T-helper 1 cell (primary cell): ENCODE results near the gene BOD1.

ENCODE experiments used
- DNase-seq, 5 donors: peaks; one replicate each; pipeline ENCODE4 v3.0.0-alpha.2; 2012 to 2020
- total RNA-seq, 4 donors: gene quantifications; one replicate each; lab custom pipeline; 2026; lab: John Stamatoyannopoulos, UW

Gene BOD1
- 12.5 to 17.6 (median 12.6) reads per million in 4 donors for total RNA-seq

DNA sequence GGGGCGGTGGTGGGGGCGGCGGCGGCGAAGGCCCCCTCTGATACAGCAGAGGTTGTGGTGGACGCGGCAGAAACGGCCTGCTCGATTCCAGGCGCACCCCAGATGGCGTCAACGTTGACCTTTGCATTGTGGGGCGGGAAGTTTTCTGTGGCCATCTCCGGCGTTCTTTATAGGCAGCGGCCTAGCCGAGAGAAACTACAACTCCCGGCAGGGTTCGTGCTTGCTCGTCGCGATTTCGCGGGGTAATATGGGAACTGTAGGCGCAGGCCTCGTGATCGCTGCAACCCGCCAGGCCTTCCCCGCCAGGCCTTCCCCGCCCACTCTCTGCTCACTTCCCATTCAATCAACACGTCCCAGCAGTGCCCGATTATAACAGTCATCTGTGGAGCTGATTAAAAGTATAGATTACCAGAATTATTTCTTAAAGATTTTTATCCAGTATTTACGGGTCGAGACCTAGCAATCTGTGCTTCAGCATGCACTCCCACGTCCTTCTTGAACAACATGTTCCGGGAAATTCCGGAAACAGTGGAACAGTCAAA is at the start of gene BOD1:
Gene BOD1, minus strand, starts transcription at position 74 of the 542 bp plus-strand sequence. CDS start 214 bp downstream, outside the sequence.
- peak; percentile 85 to 96 (median 92) for DNase-seq

DNA sequence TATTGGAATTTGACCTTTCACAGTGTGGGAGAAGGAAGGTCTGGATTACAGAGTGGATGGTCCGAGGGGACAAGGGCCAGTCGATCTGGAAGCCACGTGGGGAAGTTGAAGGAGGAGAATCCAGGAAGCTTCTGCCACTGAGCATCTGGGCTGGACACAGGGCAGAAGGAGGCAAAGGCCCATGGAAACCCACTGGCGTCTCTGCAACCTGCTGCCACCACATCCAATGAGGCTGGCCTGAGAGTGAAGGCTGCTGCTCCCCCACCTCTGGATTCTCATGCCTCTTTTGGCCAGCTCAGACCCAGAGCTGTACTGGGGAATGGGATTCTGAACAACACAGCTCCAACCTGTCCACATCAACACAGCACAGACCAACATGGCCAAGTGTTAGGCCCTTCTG is 48.9 kb upstream of the BOD1 start:
- DNase-seq: no peak

DNA sequence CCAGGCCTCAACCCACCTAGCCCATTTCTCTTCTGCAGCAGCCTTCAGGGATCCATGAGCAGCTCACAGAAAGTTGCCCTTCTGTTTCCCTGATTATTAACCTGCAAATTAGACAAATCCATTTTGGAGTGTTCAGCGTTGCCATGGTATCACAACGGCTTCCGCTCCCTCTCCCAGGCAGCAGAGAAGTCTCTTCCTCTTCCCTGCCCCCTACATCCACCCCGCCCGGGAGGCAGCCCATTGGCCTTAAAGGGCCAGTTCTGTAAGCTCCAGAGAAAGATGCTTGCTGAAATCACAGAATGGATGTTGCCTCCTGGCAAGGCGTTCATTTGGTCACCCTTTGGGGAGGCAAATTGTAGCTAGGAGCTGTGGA is 47.7 kb upstream of the BOD1 start:
- no peak for DNase-seq

DNA sequence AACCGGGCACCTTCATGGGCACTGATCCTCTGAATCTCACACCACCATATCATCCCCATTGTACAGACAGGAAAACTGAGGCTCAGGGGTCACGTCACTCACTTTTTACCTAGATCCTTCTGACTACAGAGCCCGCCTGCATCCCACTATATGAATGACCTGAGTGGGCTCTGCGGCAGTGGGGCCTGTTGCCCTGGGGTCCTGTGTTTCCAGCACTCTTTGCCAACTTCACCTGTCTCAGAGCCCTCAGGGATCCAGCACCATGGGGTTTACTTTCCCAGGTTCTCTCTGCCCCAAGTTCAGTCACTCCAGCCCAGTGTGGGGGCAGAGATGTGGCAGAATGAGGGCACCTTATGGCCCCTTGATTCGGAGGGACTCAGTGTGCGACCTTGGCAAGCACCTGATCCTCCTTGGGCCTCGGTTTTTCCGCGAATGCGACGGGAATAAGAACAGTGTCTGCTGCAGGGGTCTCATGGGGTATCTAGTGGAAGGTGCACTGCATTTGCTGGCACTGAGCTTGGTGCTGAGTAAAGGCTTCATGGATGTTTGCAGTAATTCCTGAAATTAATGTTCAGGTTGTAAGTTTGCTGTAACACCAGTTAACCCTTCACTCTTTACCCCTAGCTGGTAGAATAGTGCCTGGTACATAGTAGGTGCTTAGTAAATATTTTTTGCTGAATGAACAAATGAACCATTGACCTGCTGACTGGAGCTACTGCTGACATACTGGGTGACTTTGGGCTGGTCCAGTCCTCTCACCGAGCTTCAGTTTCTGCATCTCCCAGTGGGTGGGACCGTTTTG is 47.1 kb upstream of the BOD1 start:
- DNase-seq: no peak

DNA sequence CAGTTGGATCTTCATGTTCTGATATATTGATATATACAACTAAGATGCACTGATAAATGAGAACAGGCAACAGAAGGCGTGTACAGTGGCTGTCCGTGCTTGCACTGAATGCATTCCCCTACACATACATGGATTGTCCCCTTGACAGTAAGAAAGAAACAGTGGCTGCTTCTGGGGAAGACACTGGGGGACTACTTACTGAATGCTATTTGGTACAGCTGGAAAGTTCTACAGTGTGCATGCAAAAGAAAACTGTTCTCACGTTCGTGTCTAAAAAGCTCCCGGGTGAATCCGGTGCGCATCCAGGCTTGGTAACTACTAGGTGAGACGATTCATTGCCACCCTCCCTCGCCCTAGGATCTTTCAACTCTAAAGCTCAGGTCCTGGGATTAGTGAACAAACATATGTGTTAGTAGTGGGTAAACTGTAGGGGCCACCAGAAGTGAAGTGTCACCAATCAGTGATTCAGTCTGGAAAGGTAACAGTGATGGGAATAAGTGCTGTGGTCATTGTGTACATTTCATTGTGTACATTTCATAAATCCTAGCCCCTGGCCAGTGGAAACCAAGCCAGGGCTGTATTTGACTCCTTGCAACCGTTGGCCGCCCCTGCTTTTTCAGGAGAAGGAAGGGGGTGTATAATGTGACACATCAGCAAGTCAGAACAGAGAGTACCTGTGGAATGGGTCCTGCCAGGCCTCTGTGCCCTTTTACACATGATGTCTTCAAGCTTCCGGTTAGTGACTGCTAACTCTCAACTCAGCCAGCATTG is 46.3 kb upstream of the BOD1 start:
- no peak for DNase-seq

DNA sequence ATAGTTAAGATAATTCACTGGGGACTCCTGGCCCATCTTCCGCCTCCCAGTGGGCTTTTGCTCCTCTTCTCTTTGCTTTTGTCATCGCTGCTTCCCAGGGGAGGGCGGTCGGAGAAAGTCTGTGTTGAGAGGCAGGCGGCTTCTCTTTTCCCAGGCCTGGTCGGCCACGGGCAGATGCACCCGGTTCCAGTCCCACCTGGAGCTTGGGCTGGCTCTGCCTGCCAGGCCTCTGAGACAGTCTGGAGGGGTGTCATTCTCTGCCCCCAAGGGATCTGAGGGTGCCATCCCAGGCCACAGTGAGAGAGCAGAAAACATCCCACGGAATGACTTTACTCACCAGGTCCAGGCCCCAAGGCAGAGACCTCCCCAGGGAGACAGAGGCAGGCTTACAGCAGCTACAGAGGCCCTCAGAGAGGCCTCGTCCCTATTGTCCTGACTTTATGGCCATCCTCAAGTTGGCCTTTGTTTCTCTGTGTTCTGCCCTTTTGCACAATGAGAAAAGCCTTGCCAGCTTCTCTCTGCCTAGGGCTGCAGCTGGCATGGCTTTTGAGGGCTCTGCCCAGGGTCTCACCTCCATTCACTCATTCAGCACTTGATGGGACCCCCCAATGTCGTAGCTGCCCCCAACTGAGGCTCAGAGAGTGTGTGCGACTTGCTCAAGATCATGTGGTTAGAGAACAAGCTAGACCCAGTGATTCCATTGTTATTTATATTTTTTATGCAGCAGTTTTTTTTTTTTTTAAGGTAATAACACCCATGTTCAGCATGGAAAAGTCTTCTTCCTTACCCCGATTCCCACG is 44.2 kb upstream of the BOD1 start:
- no peak for DNase-seq

DNA sequence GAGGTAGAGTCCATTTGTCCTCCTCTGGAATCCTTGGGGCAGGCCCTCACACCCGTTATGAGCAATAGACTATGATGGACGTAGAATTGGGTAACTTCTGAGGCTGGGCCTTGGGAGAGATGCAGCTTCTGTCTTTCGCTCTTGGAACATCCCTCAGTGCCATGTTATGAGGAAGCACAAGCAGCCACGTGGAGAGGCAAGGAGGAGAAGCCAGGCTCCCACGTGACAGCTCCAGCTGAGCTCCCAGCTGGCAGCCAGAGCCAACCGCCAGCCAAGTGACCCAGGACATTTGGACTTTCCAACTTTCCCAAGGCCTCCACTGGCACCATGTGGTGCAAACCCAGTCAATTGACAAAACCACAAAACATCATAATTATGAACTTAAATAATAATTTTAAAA is 43.0 kb upstream of the BOD1 start:
- DNase-seq: no peak

DNA sequence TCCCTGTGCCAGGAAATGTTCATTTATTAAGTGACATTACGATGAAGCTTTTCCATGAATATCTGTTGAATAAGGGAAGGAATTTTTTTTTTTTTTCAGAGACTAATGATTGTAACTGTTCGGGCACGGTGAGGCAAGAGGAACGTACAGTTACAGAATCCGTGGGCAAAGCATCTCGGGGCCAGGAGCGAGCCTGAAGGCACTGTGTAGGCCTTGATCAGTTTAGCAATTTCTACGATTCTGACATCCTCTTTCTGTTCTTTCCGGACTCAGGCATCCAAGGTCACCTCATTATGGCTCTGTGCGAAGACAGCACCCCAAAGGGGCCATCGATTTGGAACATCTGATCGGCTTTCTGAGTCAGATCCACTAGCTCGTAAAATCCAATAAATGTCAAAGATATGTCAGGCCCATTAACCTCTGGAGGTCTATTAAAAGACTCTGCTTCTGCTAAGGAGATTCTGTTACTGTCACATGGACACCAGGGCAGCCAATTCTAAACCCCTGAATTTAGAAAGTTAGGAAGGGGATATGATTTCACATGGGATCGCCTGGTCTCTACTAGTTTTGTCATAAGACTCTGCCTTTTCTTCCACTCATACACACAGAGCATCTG is 41.4 kb upstream of the BOD1 start:
- no peak for DNase-seq

DNA sequence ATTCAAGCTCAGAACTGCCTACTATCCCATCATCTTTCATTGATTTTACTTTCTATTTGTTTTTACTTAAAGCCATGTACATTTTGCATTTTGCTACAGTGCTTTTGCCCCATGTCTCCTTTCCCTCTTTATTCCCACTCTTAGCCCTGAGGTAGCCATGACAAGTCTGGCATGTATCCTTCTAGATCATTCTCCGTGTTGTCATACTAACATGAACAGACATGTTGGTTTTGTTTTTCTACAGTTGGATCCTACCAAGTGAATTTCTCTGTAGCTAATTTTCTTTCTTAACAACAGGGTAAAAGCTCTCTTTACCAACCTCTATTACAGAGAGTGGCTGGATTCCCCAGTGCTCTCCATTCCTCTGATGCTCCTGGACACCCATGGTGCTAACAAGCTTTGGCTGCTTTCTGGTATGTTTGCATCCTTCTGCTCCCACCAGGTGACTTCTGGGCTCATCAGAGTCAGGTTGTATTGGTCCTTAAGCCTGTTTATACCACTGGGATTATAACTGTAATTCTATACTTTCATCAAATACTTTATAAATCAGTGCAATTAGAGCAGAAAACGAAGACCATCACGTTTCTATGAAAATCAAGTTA is 38.8 kb upstream of the BOD1 start:
- no peak for DNase-seq

DNA sequence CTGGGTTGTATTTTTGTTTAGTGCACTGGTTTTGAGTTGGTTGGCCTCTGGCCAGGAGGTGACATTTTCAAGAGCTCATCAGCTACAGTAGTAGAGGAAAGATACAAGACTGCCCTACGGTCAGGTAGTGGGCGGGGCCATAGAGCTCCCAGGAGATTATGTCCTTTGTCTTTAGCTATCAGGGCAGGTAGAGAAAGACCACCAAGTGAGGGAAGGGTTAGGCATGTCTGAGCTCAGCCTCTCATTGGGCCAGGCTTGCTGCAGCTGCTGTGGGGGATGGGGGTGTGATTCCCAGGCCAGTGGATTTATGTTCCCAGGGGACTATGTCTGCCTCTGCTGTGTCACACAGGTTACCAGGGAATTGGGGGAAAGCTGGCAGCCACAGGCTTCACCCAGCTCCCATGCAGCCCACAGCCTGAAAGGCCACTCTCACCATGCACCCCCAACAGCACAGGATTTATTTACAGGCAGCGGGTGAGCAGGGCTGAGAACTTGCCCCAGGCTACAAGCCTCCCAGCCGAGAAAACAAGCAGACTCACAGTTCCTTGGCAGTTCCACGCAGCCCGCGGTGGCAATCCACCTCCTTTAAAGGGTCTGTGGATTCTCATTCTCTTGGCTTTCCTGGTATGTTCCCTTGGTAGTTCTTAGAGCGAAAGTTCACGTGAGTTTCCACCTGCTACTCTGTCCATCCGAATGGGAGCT is 37.5 kb upstream of the BOD1 start:
- no peak for DNase-seq

DNA sequence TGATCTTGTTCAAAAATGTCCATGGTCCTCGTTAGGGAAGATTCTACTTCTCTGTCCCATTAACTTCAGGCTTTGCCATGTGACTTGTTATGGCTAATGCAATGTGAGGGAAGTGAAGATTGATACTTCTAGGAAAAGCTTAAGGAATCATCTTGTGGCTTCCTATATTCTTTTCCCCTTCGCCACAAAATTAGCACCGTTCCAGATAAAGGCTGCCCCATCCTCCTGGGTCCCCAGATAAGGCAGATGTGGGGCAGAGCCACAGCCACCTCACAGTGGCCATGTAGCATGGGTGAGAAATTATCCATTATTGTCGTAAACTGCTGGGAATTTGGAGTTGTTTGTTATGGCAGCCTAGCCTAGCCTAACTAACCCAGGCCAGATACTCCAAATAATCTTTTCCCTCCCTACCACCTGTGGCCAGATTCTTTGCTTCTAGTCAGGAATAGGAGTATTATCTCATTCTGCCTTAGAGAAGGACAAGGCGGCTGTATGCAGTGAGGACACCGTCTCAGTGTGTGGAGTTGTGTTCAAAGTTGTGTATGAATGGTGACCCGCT is 31.9 kb upstream of the BOD1 start:
- DNase-seq: no peak

DNA sequence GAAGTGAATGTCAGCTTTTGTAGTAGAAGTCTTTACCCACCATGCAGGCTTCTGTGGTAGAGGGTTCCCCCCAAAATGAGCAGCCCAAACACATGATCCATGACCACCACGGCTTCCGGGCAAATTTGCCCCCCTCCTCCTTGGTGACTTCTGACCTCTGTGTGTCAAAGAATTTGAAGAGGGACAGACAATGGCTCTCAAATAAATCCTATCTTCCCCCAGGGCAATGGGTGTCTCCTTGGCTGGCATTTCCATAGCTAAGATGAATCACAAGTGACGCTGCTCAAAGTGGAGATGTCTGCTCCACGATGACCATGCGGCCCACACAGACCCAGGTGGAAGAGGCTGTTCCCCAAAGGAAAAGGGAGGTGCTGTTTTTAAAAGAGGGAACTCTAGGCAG is 30.2 kb upstream of the BOD1 start:
- DNase-seq: no peak

DNA sequence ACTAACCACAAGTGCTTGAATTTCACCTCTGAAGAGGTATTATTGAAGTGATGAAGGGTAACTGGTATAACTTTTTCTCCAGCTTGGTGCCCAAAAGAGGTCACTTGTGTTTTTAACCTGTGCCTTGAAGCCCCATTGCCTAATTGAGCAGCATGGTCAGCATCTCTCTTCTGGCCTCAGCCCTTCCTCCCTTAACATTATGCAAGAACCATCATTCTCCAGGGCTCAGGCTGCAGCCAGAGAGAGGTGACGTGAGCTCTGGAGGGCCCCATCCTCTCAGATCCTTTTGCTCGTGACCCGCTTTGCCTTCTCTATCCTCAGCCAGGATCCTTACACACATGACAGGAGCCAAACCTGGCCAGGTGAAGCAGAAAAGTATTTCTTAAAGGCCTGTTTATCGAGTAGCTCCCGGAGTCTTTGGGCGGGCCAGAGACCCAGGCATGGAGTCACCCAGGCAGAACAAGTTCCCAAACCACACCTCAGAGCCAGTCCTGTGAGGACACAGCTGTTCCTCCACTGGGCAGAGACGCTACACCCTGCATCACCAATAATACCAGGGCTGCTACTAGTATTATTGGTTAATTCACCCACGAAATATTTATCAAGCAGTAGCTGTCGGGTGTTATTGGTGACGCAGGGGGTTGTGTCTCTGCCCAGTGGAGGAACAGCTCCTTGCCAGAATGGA is 29.6 kb upstream of the BOD1 start:
- DNase-seq: no peak

DNA sequence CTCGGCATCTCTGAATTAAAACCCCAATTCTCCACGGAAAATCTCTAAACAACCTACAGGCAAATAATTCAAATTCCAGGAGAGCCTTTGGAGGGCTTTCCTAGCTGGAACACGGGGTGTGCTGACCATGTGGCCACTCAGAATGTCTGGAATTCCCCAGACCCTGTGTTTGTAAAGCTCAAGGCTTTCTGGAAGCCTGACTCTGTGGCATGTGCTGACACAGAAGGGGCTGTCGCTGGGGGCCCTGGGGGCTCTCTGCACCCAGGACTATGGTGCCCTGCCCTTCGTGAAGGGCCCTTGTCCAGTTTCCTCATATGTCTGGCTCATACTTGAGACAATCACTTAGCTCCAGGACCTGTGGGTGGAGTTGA is 29.0 kb upstream of the BOD1 start:
- no peak for DNase-seq

DNA sequence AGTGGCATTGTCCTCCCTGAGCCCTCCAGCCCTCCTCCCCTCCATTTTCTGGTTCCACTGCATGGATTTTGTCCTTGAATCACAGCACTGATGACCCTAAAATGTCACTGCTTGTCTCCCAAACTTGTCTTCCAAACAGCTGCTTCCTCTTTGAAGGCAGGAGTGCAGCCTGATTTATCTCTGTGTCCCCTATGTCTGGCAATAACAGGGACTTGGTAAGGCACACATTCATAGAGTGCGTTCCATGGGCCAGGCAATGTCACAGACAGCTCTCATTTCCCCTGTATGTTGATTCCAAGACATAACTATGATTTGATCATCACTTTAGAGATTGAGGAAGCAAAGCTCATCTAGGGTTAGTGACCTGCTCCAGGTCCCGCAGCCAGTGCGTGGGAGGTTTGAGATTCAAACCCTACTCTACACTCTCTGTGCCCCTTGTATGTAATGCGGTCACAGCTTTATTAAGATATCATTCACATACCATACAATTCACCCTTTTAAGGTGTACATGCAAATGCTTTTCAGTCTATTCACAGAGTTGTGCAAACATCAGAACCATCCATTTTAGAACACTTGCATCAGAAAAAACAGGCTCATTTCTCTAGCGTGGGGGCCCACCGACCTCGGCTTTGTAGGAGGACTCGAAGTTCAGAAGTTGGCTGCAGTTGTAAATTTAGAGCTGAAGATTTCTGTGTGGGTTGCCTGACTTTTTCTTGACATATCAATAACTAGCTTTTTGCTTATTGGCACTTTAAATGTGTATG is 28.4 kb upstream of the BOD1 start:
- no peak for DNase-seq

DNA sequence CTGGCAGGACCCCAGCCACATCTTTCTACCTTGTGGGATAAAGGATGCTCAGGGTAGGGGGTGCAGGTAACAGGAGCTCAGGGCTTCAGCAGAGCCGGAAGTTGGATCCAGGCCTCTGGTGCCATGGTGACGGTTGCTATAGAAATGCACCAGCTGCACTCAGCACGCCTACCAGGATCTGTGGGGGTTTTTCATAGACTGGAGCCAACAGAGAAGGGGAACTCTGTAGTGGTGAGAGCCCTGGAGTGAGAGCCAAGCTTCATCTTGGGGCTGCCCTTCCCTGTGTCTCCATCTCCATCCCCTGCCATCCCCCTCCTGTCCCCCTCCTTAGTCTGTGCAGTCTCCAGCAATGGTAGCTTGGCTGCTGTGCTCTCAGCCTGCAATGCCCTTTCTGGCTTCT is 27.5 kb upstream of the BOD1 start:
- no peak for DNase-seq

DNA sequence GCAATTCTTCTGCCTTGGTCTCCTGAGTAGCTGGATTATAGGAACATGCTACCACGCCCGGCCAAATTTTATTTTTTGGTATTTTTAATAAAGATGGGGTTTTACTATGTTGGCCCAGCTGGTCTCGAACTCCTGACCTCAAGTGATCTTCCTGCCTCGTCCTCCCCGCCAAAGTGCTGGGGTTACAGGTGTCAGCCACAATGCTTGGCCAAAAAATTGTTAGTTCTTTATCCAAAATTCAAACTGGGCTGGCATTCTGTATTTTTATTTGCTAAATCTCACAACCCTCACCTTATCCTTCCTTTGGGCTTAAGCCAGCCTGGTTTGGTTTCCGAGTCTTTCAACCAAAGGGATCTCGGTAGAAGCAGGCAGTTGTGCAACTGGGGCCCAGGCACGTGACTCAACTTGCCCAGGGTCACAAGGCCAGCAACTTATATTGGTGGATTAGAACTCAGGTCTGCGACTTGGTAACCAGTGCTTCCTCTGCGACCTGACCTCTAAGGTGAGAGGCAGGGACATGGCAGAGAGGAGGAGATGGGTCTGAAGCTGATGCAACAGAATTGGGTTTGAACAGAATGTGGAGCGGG is 26.5 kb upstream of the BOD1 start:
- no peak for DNase-seq

DNA sequence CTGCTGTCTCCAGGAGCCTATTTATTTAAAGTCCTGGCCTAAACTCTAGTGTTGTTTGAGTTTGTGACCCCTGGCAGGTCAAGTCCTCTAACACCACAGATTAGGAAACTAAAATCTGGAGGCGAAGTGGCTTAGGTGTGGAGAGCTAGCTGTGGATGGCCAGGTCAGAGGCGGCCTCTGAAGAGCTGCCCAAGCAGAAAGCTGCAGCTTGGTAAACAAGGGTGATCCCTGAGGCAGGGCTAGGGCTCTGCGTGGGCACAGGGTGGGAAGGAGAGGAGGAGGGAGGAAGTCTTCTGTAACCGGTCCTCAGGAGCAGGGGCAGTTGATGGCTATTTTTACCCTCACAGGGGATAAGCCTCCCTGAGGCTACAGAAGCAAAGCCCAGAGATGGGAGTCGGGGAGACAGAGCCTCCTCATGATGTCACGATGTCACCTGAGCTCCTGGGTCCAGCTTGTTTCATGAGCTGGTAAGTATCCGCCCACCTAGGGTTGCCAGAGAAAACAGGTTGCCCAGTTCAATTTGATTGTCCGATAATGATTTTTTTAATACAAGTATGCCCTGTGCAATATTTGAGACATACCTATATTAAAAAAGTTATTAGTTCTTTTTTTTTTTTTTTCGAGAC is 25.9 kb upstream of the BOD1 start:
- DNase-seq: no peak
